Stimulated activated CD4-positive, alpha-beta T cell treated with anti-CD3 and anti-CD28 coated beads, Interleukin-4, amount 100 ng/mL, for 4 hours (primary cell): ENCODE data around the gene CDKN1A.
"Not testable (repeated sequence)": the region's sequence is repeated elsewhere in the genome, so short reads cannot be mapped to it uniquely, and the experiment has no call there.

Source experiments
- DNase-seq, 2 experiments: peaks; one replicate each; pipeline ENCODE4 v3.0.0-alpha.2; 2020

The CDKN1A gene

GRCh38 chr6:36699348-36699747 lies 20.8 kb downstream of the CDKN1A start:
- no peak for DNase-seq

GRCh38 chr6:36700071-36700812 lies 21.7 kb downstream of the CDKN1A start:
- no peak for DNase-seq

GRCh38 chr6:36700831-36701230 lies 22.3 kb downstream of the CDKN1A start:
- no peak for DNase-seq

GRCh38 chr6:36701401-36701991 lies 23.0 kb downstream of the CDKN1A start:
- no peak for DNase-seq

GRCh38 chr6:36702656-36703055 lies 24.1 kb downstream of the CDKN1A start:
- DNase-seq, result no peak

- DNase-seq, result no peak
These were observed 24.6 kb downstream of the CDKN1A start for GRCh38 chr6:36703081-36703606.

- no peak for DNase-seq
These were observed 25.5 kb downstream of the CDKN1A start for GRCh38 chr6:36703982-36704381.

GRCh38 chr6:36704961-36705577 lies 26.6 kb downstream of the CDKN1A start:
- DNase-seq, result not testable (repeated sequence)

GRCh38 chr6:36706339-36706738 lies 27.8 kb downstream of the CDKN1A start:
- no peak for DNase-seq

- no peak for DNase-seq
These were observed 34.3 kb downstream of the CDKN1A start for GRCh38 chr6:36712816-36713215.

GRCh38 chr6:36713846-36714245 lies 35.3 kb downstream of the CDKN1A start:
- no peak for DNase-seq

GRCh38 chr6:36714511-36714910 lies 36.0 kb downstream of the CDKN1A start:
- DNase-seq, result no peak

GRCh38 chr6:36715469-36715868 lies 37.0 kb downstream of the CDKN1A start:
- DNase-seq, result no peak

- no peak for DNase-seq
These were observed 38.1 kb downstream of the CDKN1A start for GRCh38 chr6:36716476-36717093.

- no peak for DNase-seq
These were observed 38.8 kb downstream of the CDKN1A start for GRCh38 chr6:36717231-36717825.

- no peak for DNase-seq
These were observed 39.5 kb downstream of the CDKN1A start for GRCh38 chr6:36717871-36718540.

GRCh38 chr6:36718560-36718959 lies 40.0 kb downstream of the CDKN1A start:
- no peak for DNase-seq

GRCh38 chr6:36719126-36719525 lies 40.6 kb downstream of the CDKN1A start:
- DNase-seq, result no peak

GRCh38 chr6:36720251-36721141 lies 42.0 kb downstream of the CDKN1A start:
- DNase-seq, result no peak

GRCh38 chr6:36721369-36722140 lies 43.0 kb downstream of the CDKN1A start:
- no peak for DNase-seq

GRCh38 chr6:36722365-36722764 lies 43.9 kb downstream of the CDKN1A start:
- DNase-seq, result no peak
